A549 (cell line): Measurements from ENCODE around the gene PSMD8. TPM values are rescaled to one million over a fixed set of nuclear protein-coding genes. Genes with fewer than 3 reads are reported as not detected.

ENCODE experiments used
- ATAC-seq, 2 experiments: fragments of 200-7000 bp in 1 of 2; fragments of >200 bp in 1 of 2; cut with Nextera tagmentation in 1 of 2; cut with Tn5 transposase in 1 of 2; 3 replicates each; pipeline versions ENCODE4 v1.8.0 to v1.9.1; 2018 to 2020; ENCODE audit warnings: mild to moderate bottlenecking in 1 of 2, moderate library complexity in 1 of 2
- CTCF ChIA-PET: fragments of 300-600 bp; sonication (Branson Sonifier 250); formaldehyde crosslinking; extraction: SDS; loops from one replicate; lab custom pipeline; 2021; ENCODE audit warnings: antibody characterized with exemption, inconsistent platforms; lab: Yijun Ruan, JAX
- POLR2A ChIA-PET: fragments of 350-600 bp; formaldehyde crosslinking; extraction: SDS; loops from one replicate; lab custom pipeline; 2021; ENCODE audit warnings: antibody characterized with exemption, inconsistent platforms; lab: Yijun Ruan, JAX
- DNase-seq, 2 experiments: peaks; one replicate each; pipeline versions ENCODE4 v3.0.0 to v3.0.0-alpha.2; 2011 to 2016; ENCODE audit warnings: low read depth in 1 of 2, low spot score in 1 of 2
- FAIRE-seq: peaks from 2 replicates; lab custom pipeline; 2011; peaks lifted over from hg19 to GRCh38; lab: Jason Lieb, UNC
- H3K27ac ChIP-seq, 2 experiments: fragments of >200 bp; sonication (Bioruptor Twin); formaldehyde crosslinking; 3 replicates each; pipeline ENCODE4 v1.5.1; 2016 to 2017
- H3K4me1 ChIP-seq: fragments of >200 bp; sonication (Bioruptor Twin); formaldehyde crosslinking; 3 replicates; pipeline ENCODE4 v1.6.1; 2016
- H3K4me2 ChIP-seq: fragments of >200 bp; sonication (Bioruptor Twin); formaldehyde crosslinking; 3 replicates; pipeline ENCODE4 v1.6.1; 2016
- H3K4me3 ChIP-seq: fragments of >200 bp; sonication (Bioruptor Twin); formaldehyde crosslinking; 3 replicates; pipeline ENCODE4 v1.5.1; 2016
- H3K9me3 ChIP-seq: fragments of >200 bp; sonication (Bioruptor Twin); formaldehyde crosslinking; 3 replicates; pipeline ENCODE4 v1.6.1; 2016
- BCL3 ChIP-seq: fragments of >200 bp; sonication (Bioruptor Twin); formaldehyde crosslinking; IDR thresholded peaks from 3 replicates; pipeline ENCODE4 v1.6.1; 2016
- BHLHE40 ChIP-seq: IDR thresholded peaks from 2 replicates; pipeline ENCODE4 v1.6.1; 2012; ENCODE audit warnings: low read depth, low read length, inconsistent platforms
- EHMT2 ChIP-seq: fragments of 200-600 bp; sonication (generic); IDR thresholded peaks from 2 replicates; pipeline ENCODE4 v1.6.1; 2016; ENCODE audit warnings: antibody characterized with exemption, low read depth, mild to moderate bottlenecking, moderate library complexity
- ESRRA ChIP-seq: fragments of 150-350 bp; IDR thresholded peaks from 2 replicates; pipeline ENCODE4 v1.6.1; 2014; ENCODE audit warnings: mild to moderate bottlenecking, low read length, borderline replicate concordance
- HES2 ChIP-seq: fragments of >200 bp; sonication (Bioruptor Twin); formaldehyde crosslinking; IDR thresholded peaks from 2 replicates; pipeline ENCODE4 v1.6.1; 2016
- HMGXB4 ChIP-seq: fragments of 250-450 bp; sonication (Bioruptor Pico); IDR thresholded peaks from 2 replicates; pipeline ENCODE4 v1.5.0; 2021; ENCODE audit warnings: mild to moderate bottlenecking, moderate library complexity, borderline replicate concordance
- HOXA7 ChIP-seq: fragments of 250-450 bp; sonication (Bioruptor Pico); IDR thresholded peaks from 2 replicates; pipeline ENCODE4 v1.5.0; 2020; ENCODE audit warnings: mild to moderate bottlenecking, moderate library complexity
- HOXB13 ChIP-seq: fragments of 250-450 bp; sonication (Bioruptor Pico); IDR thresholded peaks from 2 replicates; pipeline ENCODE4 v1.5.0; 2020; ENCODE audit warnings: low read depth, mild to moderate bottlenecking, moderate library complexity
- KDM1A ChIP-seq: fragments of 200-600 bp; sonication (generic); IDR thresholded peaks from 2 replicates; pipeline ENCODE4 v1.6.1; 2016; ENCODE audit warnings: low read depth, mild to moderate bottlenecking
- MAFK ChIP-seq: fragments of 450-650 bp; IDR thresholded peaks from 2 replicates; pipeline ENCODE4 v1.6.1; 2014; ENCODE audit not compliant: partially characterized antibody
- POLR2A ChIP-seq: IDR thresholded peaks from 2 replicates; pipeline ENCODE4 v1.6.1; 2012; ENCODE audit warnings: mild to moderate bottlenecking, low read length
- RFX5 ChIP-seq: fragments of 450-650 bp; IDR thresholded peaks from 2 replicates; pipeline ENCODE4 v1.7.1; 2014; ENCODE audit warnings: antibody characterized with exemption, mild to moderate bottlenecking, moderate library complexity
- SMC3 ChIP-seq: fragments of >200 bp; sonication (Bioruptor Twin); formaldehyde crosslinking; IDR thresholded peaks from 3 replicates; pipeline ENCODE4 v1.6.1; 2018; ENCODE audit warnings: inconsistent platforms
- USF2 ChIP-seq: fragments of 450-650 bp; IDR thresholded peaks from 2 replicates; pipeline ENCODE4 v1.6.1; 2014; ENCODE audit warnings: antibody characterized with exemption
- ZFP36 ChIP-seq: fragments of 450-650 bp; IDR thresholded peaks from 2 replicates; pipeline ENCODE4 v1.6.1; 2014; ENCODE audit warnings: borderline replicate concordance; ENCODE audit not compliant: partially characterized antibody
- ZNF302 ChIP-seq: fragments of 250-450 bp; sonication (Bioruptor Pico); IDR thresholded peaks from 2 replicates; pipeline ENCODE4 v1.9.0; 2021; ENCODE audit warnings: inconsistent platforms, mild to moderate bottlenecking, moderate library complexity
- WGBS: methylation state at CpG from one replicate; pipeline ENCODE4 v1.1.6; 2017; ENCODE audit errors: missing lambda C conversion rate; 5-methylcytosine and 5-hydroxymethylcytosine counted together
- polyA plus RNA-seq, 4 experiments: library from polyadenylated mRNA; depleted of rRNA in 3 of 4; stranded (reverse); fragments of >200 nt; fragmentation: RNase III in 1 of 4; extraction: RNeasy Plus Mini Kit Qiagen cat#74134 plus additional on column Dnase treatment in 1 of 4; gene quantifications; 2 replicates in 3 of 4; 3 replicates in 1 of 4; pipeline ENCODE4 v1.2.3, GENCODE V29; 2011 to 2017

The PSMD8 gene
- polyA plus RNA-seq, 2 of the 4 experiments (the other 2 are of a cell fraction) = 437 to 456 TPM

- no peak for ATAC-seq
- POLR2A ChIA-PET = interaction anchor here (1.9 kb wide), 1 partner anchor 22 kb away, joined by 5 read pairs; the partner anchor contains the start of gene PSMD8
- TF ChIP-seq MAFK (no peak), USF2 (no peak), HOXA7 (no peak)
- TF ChIP-seq, all 56 proteins: peak for 0
- WGBS = 82% methylated on average over 8 of the region's 8 CpGs
- Histone ChIP-seq H3K4me1 (no peaks in the 10 kb centered on the region), H3K9me3 (no peaks in the 10 kb centered on the region), H3K4me3 (no peak overlapping the region), H3K4me2 (no peak overlapping the region), H3K27ac (no peak overlapping the region)
- CTCF ChIA-PET = interaction anchor here (0.9 to 2.0 kb wide), 11 partner anchors 8 to 450 kb away, joined by 3 to 8 read pairs (median 4); no protein-coding TSS in a partner anchor
- no peak for DNase-seq
- no peak for FAIRE-seq
Observed at GRCh38 chr19:38352611-38353010, 21.8 kb upstream of the PSMD8 start.

GRCh38 chr19:38355728-38356725 is 18.3 kb upstream of the PSMD8 start:
- no peaks in the 10 kb centered on the region for H3K9me3 ChIP-seq
- no peak for DNase-seq
- H3K4me1 ChIP-seq = 0 out of 3 replicates have a peak, but pooled peaks cover 1% of the 10 kb centered on the region
- H3K27ac ChIP-seq = no peak overlapping the region
- no peak overlapping the region for H3K4me3 ChIP-seq
- POLR2A ChIA-PET = no interaction called here
- TF ChIP-seq ESRRA = no peak
- no peak for TF ChIP-seq ZNF302 (CRISPR knock-in tag)
- no peak for TF ChIP-seq KDM1A
- TF ChIP-seq BCL3 = no peak
- TF ChIP-seq HMGXB4 = no peak
- no peak for TF ChIP-seq SMC3
- TF ChIP-seq HOXB13 (CRISPR knock-in tag) = no peak
- TF ChIP-seq EHMT2 = no peak
- TF ChIP-seq RFX5 = no peak
- TF ChIP-seq POLR2A = no peak
- TF ChIP-seq HES2 = no peak
- TF ChIP-seq BHLHE40 = no peak
- peak; percentile 56 for TF ChIP-seq USF2
- TF ChIP-seq ZFP36 = peak; percentile 34
- TF ChIP-seq, all 56 proteins: peak for 2
- ATAC-seq = no peak
- FAIRE-seq = peak; percentile 95
- CTCF ChIA-PET = interaction anchor here (1.4 to 2.8 kb wide), 5 partner anchors 11 to 454 kb away, joined by 4 to 8 read pairs (median 7); partner anchors contain the start of genes CATSPERG and FAM98C
- H3K4me2 ChIP-seq = no peak overlapping the region
- WGBS = 54% methylated on average over 16 of the region's 16 CpGs
